ENCODE measurements around the gene ITGB2.
A peak's percentile ranks its signal among the peaks of the same experiment; 100 is the strongest.

The ITGB2 gene

GRCh38 chr21:44848821-44849521 is 71.7 kb downstream of the ITGB2 start:
- Histone ChIP-seq H3K27me3 (ENCODE audit: insufficient read depth, poor library complexity, severe bottlenecking) (no peaks in the 10 kb centered on the region), H3K4me1 (ENCODE audit: insufficient read depth, poor library complexity, severe bottlenecking) (peaks cover 3% of the 10 kb centered on the region), H3K27ac (ENCODE audit: poor library complexity, severe bottlenecking) (no peak overlapping the region), H3K4me3 (ENCODE audit: severe bottlenecking) (no peak overlapping the region), H3K9me3 (ENCODE audit: severe bottlenecking) (no peaks in the 10 kb centered on the region), H3K36me3 (ENCODE audit: low read depth) (peaks cover 47% of the 10 kb centered on the region)
- no peak for ATAC-seq (ENCODE audit: low read depth)
- TF ChIP-seq CTCF (IDR thresholded peaks at IDR 0.05; ENCODE audit: poor library complexity, severe bottlenecking): no peak
- DNase-seq (ENCODE audit: low spot score): no peak

GRCh38 chr21:44847261-44848056 is 73.2 kb downstream of the ITGB2 start:
- Histone ChIP-seq H3K4me1 (ENCODE audit: insufficient read depth, poor library complexity, severe bottlenecking) (peaks cover 3% of the 10 kb centered on the region), H3K27me3 (ENCODE audit: insufficient read depth, poor library complexity, severe bottlenecking) (no peaks in the 10 kb centered on the region), H3K36me3 (ENCODE audit: low read depth) (peaks cover 39% of the 10 kb centered on the region), H3K9me3 (ENCODE audit: severe bottlenecking) (no peaks in the 10 kb centered on the region), H3K4me3 (ENCODE audit: severe bottlenecking) (no peak overlapping the region), H3K27ac (ENCODE audit: poor library complexity, severe bottlenecking) (no peak overlapping the region)
- TF ChIP-seq CTCF (IDR thresholded peaks at IDR 0.05; ENCODE audit: poor library complexity, severe bottlenecking): no peak
- no peak for ATAC-seq (ENCODE audit: low read depth)
- peak; percentile 66 for DNase-seq (ENCODE audit: low spot score)

- H3K27ac ChIP-seq (ENCODE audit: poor library complexity, severe bottlenecking): peak overlapping the region; percentile 5
- no peaks in the 10 kb centered on the region for H3K27me3 ChIP-seq (ENCODE audit: insufficient read depth, poor library complexity, severe bottlenecking)
- TF ChIP-seq CTCF (IDR thresholded peaks at IDR 0.05; ENCODE audit: poor library complexity, severe bottlenecking): no peak
- H3K4me3 ChIP-seq (ENCODE audit: severe bottlenecking): no peak overlapping the region
- ATAC-seq (ENCODE audit: low read depth): peak; percentile 15; the same call in 1 of the 3 replicates
- peaks cover 3% of the 10 kb centered on the region for H3K4me1 ChIP-seq (ENCODE audit: insufficient read depth, poor library complexity, severe bottlenecking)
- no peaks in the 10 kb centered on the region for H3K9me3 ChIP-seq (ENCODE audit: severe bottlenecking)
- DNase-seq (ENCODE audit: low spot score): peak; percentile 63
- peaks cover 31% of the 10 kb centered on the region for H3K36me3 ChIP-seq (ENCODE audit: low read depth)
Measured at GRCh38 chr21:44846485-44847260, 74.0 kb downstream of the ITGB2 start.

GRCh38 chr21:44846224-44846484 is 74.5 kb downstream of the ITGB2 start:
- peak overlapping the region; percentile 5 for H3K27ac ChIP-seq (ENCODE audit: poor library complexity, severe bottlenecking)
- H3K36me3 ChIP-seq (ENCODE audit: low read depth): peaks cover 26% of the 10 kb centered on the region
- peaks cover 3% of the 10 kb centered on the region for H3K4me1 ChIP-seq (ENCODE audit: insufficient read depth, poor library complexity, severe bottlenecking)
- peak overlapping the region; percentile 14 for H3K4me3 ChIP-seq (ENCODE audit: severe bottlenecking)
- TF ChIP-seq CTCF (IDR thresholded peaks at IDR 0.05; ENCODE audit: poor library complexity, severe bottlenecking): peak; percentile 26
- DNase-seq (ENCODE audit: low spot score) (no peak), ATAC-seq (ENCODE audit: low read depth) (no peak)
- H3K27me3 ChIP-seq (ENCODE audit: insufficient read depth, poor library complexity, severe bottlenecking): no peaks in the 10 kb centered on the region
- H3K9me3 ChIP-seq (ENCODE audit: severe bottlenecking): no peaks in the 10 kb centered on the region

Measured in RWPE2 (cell line).